ENCODE measurements around the gene NDUFV1. TPM values are rescaled to one million over a fixed set of nuclear protein-coding genes. Genes with fewer than 3 reads are reported as not detected.
"Not testable (repeated sequence)": the region's sequence is repeated elsewhere in the genome, so short reads cannot be mapped to it uniquely, and the experiment has no call there.

NDUFV1 gene
- total and polyA plus RNA-seq, 3 donors from 2014 or later = 187 to 369 (median 312) TPM

DNA sequence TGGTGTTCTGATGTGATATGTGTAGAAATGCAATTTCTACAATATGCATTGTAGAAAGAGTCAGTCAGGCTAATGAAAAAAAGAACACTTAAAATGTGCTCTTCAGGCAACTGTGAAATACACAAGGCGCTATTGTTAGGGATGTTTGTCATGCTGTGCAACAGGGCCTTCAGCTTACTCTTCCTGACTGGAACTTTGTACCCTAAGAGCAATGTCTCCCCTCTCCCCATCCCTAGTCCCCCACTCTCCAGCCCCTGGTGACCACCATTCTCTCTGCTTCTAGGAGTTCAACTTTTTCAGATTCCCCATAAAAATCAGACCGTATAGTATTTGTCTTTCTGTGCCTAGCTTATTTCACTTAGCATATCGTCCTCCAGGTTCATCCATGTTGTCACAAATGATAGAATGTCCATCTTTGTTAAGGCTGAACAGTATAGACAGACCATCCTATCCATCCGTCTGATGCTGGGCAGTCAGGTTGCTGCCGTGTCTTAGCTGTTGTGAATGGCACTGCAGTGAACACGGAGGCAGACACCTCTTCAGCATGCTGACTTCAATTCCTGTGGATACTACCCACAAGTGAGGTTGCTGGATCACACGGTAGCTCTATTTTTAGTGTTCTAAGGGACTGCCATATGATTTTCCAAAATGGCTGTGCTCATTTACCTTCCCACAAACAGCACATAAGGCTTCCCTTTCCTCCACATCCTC is 10.7 kb downstream of the NDUFV1 start:
- Histone ChIP-seq H3K27ac (no peak overlapping the region), H3K27me3 (no peaks in the 10 kb centered on the region), H3K36me3 (ENCODE audit: low read depth, missing control alignments) (no peaks in the 10 kb centered on the region), H3K4me3 (no peak overlapping the region), H3K4me1 (no peaks in the 10 kb centered on the region), H3K9me3 (no peaks in the 10 kb centered on the region)
- intact Hi-C loops (cut with DNase I; ENCODE audit: low total_unique reads) = no loop called here
- 80 to 83% methylated on average over 7 of the region's 7 CpGs for WGBS, 2 donors
- no peak for DNase-seq
- TF ChIP-seq, protein P1, sequence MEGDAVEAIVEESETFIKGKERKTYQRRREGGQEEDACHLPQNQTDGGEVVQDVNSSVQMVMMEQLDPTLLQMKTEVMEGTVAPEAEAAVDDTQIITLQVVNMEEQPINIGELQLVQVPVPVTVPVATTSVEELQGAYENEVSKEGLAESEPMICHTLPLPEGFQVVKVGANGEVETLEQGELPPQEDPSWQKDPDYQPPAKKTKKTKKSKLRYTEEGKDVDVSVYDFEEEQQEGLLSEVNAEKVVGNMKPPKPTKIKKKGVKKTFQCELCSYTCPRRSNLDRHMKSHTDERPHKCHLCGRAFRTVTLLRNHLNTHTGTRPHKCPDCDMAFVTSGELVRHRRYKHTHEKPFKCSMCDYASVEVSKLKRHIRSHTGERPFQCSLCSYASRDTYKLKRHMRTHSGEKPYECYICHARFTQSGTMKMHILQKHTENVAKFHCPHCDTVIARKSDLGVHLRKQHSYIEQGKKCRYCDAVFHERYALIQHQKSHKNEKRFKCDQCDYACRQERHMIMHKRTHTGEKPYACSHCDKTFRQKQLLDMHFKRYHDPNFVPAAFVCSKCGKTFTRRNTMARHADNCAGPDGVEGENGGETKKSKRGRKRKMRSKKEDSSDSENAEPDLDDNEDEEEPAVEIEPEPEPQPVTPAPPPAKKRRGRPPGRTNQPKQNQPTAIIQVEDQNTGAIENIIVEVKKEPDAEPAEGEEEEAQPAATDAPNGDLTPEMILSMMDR (IDR thresholded peaks at IDR 0.05) = no peak
- TF ChIP-seq POLR2A (IDR thresholded peaks at IDR 0.05) = no peak

GRCh38 chr11:67618901-67619659 is 12.3 kb downstream of the NDUFV1 start:
- DNase-seq; H3K27ac ChIP-seq; H3K4me1 ChIP-seq; intact Hi-C loops (cut with DNase I; ENCODE audit: low total_unique reads); H3K4me3 ChIP-seq; H3K9me3 ChIP-seq; H3K27me3 ChIP-seq; H3K36me3 ChIP-seq (ENCODE audit: low read depth, missing control alignments): not testable (repeated sequence)
- 14 to 90% methylated on average over 2 to 33 of the region's 40 CpGs for WGBS, 2 donors

DNA sequence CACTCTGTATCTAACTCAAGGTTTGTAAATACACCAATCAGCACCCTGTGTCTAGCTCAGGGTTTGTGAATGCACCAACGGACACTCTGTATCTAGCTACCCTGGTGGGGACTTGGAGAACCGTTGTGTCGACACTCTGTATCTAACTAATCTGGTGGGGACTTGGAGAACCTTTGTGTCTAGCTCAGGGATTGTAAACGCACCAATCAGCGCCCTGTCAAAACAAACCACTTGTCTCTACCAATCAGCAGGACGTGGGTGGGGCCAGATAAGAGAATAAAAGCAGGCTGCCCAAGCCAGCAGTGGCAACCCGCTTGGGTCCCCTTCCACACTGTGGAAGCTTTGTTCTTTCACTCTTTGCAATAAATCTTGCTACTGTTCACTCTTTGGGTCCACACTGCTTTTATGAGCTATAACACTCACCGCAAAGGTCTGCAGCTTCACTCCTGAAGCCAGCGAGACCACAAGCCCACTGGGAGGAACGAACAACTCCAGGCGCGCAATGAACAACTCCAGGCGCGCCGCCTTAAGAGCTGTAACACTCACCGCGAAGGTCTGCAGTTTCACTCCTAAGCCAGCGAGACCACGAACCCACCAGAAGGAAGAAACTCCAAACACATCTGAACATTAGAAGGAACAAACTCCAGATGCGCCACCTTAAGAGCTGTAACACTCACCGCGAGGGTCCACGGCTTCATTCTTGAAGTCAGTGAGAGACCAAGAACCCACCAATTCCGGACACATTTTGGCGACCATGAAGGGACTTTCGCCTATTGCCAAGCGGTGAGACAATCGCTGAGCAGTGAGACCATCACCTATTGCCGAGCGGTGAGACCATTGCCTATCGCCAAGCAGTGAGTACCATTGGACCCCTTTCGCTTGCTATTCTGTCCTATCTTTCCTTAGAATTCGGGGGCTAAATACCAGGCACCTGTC is 13.2 kb downstream of the NDUFV1 start:
- H3K27ac ChIP-seq; H3K27me3 ChIP-seq; H3K4me3 ChIP-seq; H3K36me3 ChIP-seq (ENCODE audit: low read depth, missing control alignments); DNase-seq; intact Hi-C loops (cut with DNase I; ENCODE audit: low total_unique reads); H3K9me3 ChIP-seq; H3K4me1 ChIP-seq: not testable (repeated sequence)
- WGBS, 2 donors = 83 to 87% methylated on average over 33 of the region's 33 CpGs

- H3K4me1 ChIP-seq; H3K27ac ChIP-seq; H3K9me3 ChIP-seq; H3K27me3 ChIP-seq; H3K4me3 ChIP-seq; H3K36me3 ChIP-seq (ENCODE audit: low read depth, missing control alignments); intact Hi-C loops (cut with DNase I; ENCODE audit: low total_unique reads); DNase-seq: not testable (repeated sequence)
- WGBS, 2 donors = 84 to 86% methylated on average over 13 of the region's 13 CpGs
Measured at GRCh38 chr11:67620621-67621020, 13.9 kb downstream of the NDUFV1 start.

DNA sequence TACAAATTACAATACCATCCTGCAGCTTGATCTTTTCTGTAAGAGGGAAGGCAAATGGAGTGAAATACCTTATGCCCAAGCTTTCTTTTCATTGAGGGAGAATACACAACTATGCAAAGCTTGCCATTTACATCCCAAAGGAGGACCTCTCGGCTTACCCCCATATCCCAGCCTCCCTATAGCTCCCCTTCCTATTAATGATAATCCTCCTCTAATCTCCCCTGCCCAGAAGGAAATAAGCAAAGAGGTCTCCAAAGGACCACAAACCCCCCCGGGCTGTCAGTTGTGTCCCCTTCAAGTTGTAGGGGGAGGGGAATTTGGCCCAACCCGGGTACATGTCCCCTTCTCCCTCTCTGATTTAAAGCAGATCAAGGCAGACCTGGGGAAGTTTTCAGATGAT is 15.2 kb downstream of the NDUFV1 start:
- H3K4me3 ChIP-seq; H3K36me3 ChIP-seq (ENCODE audit: low read depth, missing control alignments); H3K27ac ChIP-seq; H3K27me3 ChIP-seq; intact Hi-C loops (cut with DNase I; ENCODE audit: low total_unique reads); H3K4me1 ChIP-seq; DNase-seq; H3K9me3 ChIP-seq: not testable (repeated sequence)
- WGBS, 2 donors = 64 to 67% methylated on average over 2 to 3 of the region's 3 CpGs

- WGBS, 2 donors = 69 to 84% methylated on average over 5 to 7 of the region's 7 CpGs
- DNase-seq = not testable (repeated sequence)
Measured at GRCh38 chr11:67622905-67623304, 16.2 kb downstream of the NDUFV1 start.

GRCh38 chr11:67623795-67624194 is 17.1 kb downstream of the NDUFV1 start:
- H3K4me3 ChIP-seq; H3K9me3 ChIP-seq; H3K27me3 ChIP-seq; intact Hi-C loops (cut with DNase I; ENCODE audit: low total_unique reads); H3K27ac ChIP-seq; H3K36me3 ChIP-seq (ENCODE audit: low read depth, missing control alignments); H3K4me1 ChIP-seq; DNase-seq: not testable (repeated sequence)
- WGBS, 2 donors = 100% methylated on average over 1 of the region's 1 CpG

More at GRCh38 chr11:67622905-67623304, 16.2 kb downstream of the NDUFV1 start:
- H3K27me3 ChIP-seq; H3K27ac ChIP-seq; H3K9me3 ChIP-seq; H3K4me3 ChIP-seq; intact Hi-C loops (cut with DNase I; ENCODE audit: low total_unique reads); H3K36me3 ChIP-seq (ENCODE audit: low read depth, missing control alignments); H3K4me1 ChIP-seq: not testable (repeated sequence)

GRCh38 chr11:67626131-67626833 is 19.5 kb downstream of the NDUFV1 start:
- H3K27ac ChIP-seq; H3K4me3 ChIP-seq; DNase-seq; H3K36me3 ChIP-seq (ENCODE audit: low read depth, missing control alignments); H3K4me1 ChIP-seq; H3K27me3 ChIP-seq; intact Hi-C loops (cut with DNase I; ENCODE audit: low total_unique reads); H3K9me3 ChIP-seq: not testable (repeated sequence)
- 87 to 92% methylated on average over 10 of the region's 10 CpGs for WGBS, 2 donors

All from testis (tissue), 3 donors.